Measurements from ENCODE around the gene TSPEAR.
"Not testable (repeated sequence)": the region's sequence is repeated elsewhere in the genome, so short reads cannot be mapped to it uniquely, and the experiment has no call there.

The TSPEAR gene

GRCh38 chr21:44614161-44614631 is 97.2 kb downstream of the TSPEAR start:
- no peaks in the 10 kb centered on the region for H3K36me3 ChIP-seq (ENCODE audit: control insufficient read depth in 5 of 5, insufficient read depth in 5 of 5, low read length in 5 of 5)
- no peak overlapping the region for H3K4me3 ChIP-seq (ENCODE audit: low read depth in 1 of 5, low read length in 5 of 5)
- H3K9me3 ChIP-seq (ENCODE audit: control insufficient read depth in 5 of 5, low read length in 5 of 5), result peaks cover 2 to 26% (median 20%) of the 10 kb centered on the region in 5 donors
- H3K4me1 ChIP-seq (ENCODE audit: control insufficient read depth in 5 of 5, insufficient read depth in 5 of 5, low read length in 5 of 5), result peaks cover 0 to 5% (median 3%) of the 10 kb centered on the region in 5 donors
- H3K27me3 ChIP-seq (ENCODE audit: control insufficient read depth in 5 of 5, insufficient read depth in 4 of 5, low read length in 5 of 5), result peaks cover 4 to 29% (median 21%) of the 10 kb centered on the region in 5 donors
- H3K27ac ChIP-seq (ENCODE audit: low read depth, low read length), result no peak overlapping the region
- no peak overlapping the region for H3K9ac ChIP-seq (ENCODE audit: low read length in 5 of 5)

DNA sequence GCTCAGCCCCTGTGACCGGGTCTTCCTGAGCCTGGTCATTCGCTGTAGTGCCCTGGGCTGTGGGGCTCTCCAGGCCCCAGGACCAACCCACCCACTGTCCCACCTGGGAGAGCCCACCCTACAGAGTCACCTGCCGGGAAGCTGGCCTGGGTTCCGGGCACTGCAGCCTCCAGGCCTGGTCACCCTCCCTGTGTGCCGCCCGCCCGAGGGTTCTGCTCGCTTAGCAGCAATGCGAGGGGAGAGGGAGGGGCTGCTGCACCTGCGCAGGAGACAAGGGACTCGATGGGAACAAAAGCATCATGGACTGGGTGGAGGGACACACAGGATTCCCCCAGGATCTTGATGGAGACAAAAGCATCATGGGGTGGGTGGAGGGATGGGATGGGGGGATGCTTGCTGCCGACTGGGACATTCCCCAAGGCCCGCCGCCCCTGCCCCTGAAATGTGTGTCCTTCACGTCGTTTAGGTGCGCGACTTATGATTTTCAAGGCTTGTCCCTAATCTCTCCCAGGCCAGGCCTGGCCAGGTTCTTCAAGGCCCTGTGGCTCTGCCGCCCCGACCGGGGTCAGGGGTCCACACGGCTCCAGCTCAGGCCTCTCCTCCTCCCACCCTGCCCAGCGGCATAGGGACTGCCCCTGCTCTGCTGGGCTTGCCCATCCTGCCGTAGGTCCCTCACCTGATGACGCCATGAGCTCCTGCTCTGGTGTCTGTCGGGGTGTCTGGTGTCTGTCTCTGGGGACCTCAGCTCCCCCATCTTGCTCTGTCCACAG is 97.8 kb downstream of the TSPEAR start:
- Histone ChIP-seq H3K27me3 (ENCODE audit: control insufficient read depth in 5 of 5, insufficient read depth in 4 of 5, low read length in 5 of 5) (peaks cover 4 to 29% (median 21%) of the 10 kb centered on the region in 5 donors), H3K27ac (ENCODE audit: low read depth, low read length) (no peak overlapping the region), H3K36me3 (ENCODE audit: control insufficient read depth in 5 of 5, insufficient read depth in 5 of 5, low read length in 5 of 5) (no peaks in the 10 kb centered on the region), H3K9ac (ENCODE audit: low read length in 5 of 5) (no peak overlapping the region), H3K4me3 (ENCODE audit: low read depth in 1 of 5, low read length in 5 of 5) (no peak overlapping the region), H3K9me3 (ENCODE audit: control insufficient read depth in 5 of 5, low read length in 5 of 5) (peaks cover 2 to 30% (median 22%) of the 10 kb centered on the region in 5 donors), H3K4me1 (ENCODE audit: control insufficient read depth in 5 of 5, insufficient read depth in 5 of 5, low read length in 5 of 5) (peaks cover 0 to under 1% (median 0%) of the 10 kb centered on the region in 5 donors)

GRCh38 chr21:44612669-44613229 is 98.6 kb downstream of the TSPEAR start:
- peaks cover 2 to 30% (median 22%) of the 10 kb centered on the region in 5 donors for H3K9me3 ChIP-seq (ENCODE audit: control insufficient read depth in 5 of 5, low read length in 5 of 5)
- H3K27me3 ChIP-seq (ENCODE audit: control insufficient read depth in 5 of 5, insufficient read depth in 4 of 5, low read length in 5 of 5), result peaks cover 4 to 29% (median 21%) of the 10 kb centered on the region in 5 donors
- H3K4me1 ChIP-seq (ENCODE audit: control insufficient read depth in 5 of 5, insufficient read depth in 5 of 5, low read length in 5 of 5), result no peaks in the 10 kb centered on the region
- H3K27ac ChIP-seq (ENCODE audit: low read depth, low read length), result no peak overlapping the region
- H3K9ac ChIP-seq (ENCODE audit: low read length in 5 of 5), result no peak overlapping the region
- H3K36me3 ChIP-seq (ENCODE audit: control insufficient read depth in 5 of 5, insufficient read depth in 5 of 5, low read length in 5 of 5), result no peaks in the 10 kb centered on the region
- no peak overlapping the region for H3K4me3 ChIP-seq (ENCODE audit: low read depth in 1 of 5, low read length in 5 of 5)

DNA sequence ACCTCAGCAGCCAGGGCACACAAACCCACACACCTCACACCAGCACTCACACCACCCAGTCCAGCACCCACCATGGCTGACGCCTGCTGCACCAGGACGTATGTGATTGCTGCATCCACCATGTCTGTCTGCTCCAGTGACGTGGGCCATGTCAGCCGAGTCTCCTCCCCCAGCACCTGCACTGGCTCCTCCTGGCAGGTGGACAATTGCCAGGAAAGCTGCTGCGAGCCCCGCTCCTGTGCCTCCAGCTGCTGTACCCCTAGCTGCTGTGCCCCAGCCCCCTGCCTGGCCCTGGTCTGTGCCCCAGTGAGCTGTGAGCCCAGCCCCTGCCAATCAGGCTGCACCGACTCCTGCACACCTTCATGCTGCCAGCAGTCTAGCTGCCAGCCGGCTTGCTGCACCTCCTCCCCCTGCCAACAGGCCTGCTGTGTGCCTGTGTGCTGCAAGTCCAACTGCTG is 99.3 kb downstream of the TSPEAR start, which contains the start of gene KRTAP10-8:
TSS of gene KRTAP10-8 (plus strand) at position 51 of the 458 bp plus-strand sequence. CDS start at position 73, 22 bp downstream.
- H3K9ac ChIP-seq (ENCODE audit: low read length in 5 of 5), result no peak within 1 kb of the TSS
- H3K27me3 ChIP-seq (ENCODE audit: control insufficient read depth in 5 of 5, insufficient read depth in 4 of 5, low read length in 5 of 5), result peaks cover 4 to 29% (median 21%) of the 10 kb centered on the region in 5 donors

GRCh38 chr21:44611551-44611950 is 99.8 kb downstream of the TSPEAR start:
- no peaks in the 10 kb centered on the region for H3K4me1 ChIP-seq (ENCODE audit: control insufficient read depth in 5 of 5, insufficient read depth in 5 of 5, low read length in 5 of 5)
- H3K9ac ChIP-seq (ENCODE audit: low read length in 5 of 5), result no peak overlapping the region
- no peaks in the 10 kb centered on the region for H3K36me3 ChIP-seq (ENCODE audit: control insufficient read depth in 5 of 5, insufficient read depth in 5 of 5, low read length in 5 of 5)
- peaks cover 4 to 29% (median 21%) of the 10 kb centered on the region in 5 donors for H3K27me3 ChIP-seq (ENCODE audit: control insufficient read depth in 5 of 5, insufficient read depth in 4 of 5, low read length in 5 of 5)
- peaks cover 2 to 30% (median 22%) of the 10 kb centered on the region in 5 donors for H3K9me3 ChIP-seq (ENCODE audit: control insufficient read depth in 5 of 5, low read length in 5 of 5)
- H3K4me3 ChIP-seq (ENCODE audit: low read depth in 1 of 5, low read length in 5 of 5), result no peak overlapping the region
- H3K27ac ChIP-seq (ENCODE audit: low read depth, low read length), result no peak overlapping the region

More for the DNA sequence above, 99.3 kb downstream of the TSPEAR start, which contains the start of gene KRTAP10-8:
- Histone ChIP-seq H3K9me3 (ENCODE audit: control insufficient read depth in 5 of 5, low read length in 5 of 5) (peaks cover 2 to 30% (median 22%) of the 10 kb centered on the region in 5 donors), H3K4me3 (ENCODE audit: low read depth in 1 of 5, low read length in 5 of 5) (no peak within 1 kb of the TSS), H3K27ac (ENCODE audit: low read depth, low read length) (no peak within 1 kb of the TSS), H3K36me3 (ENCODE audit: control insufficient read depth in 5 of 5, insufficient read depth in 5 of 5, low read length in 5 of 5) (no peaks in the 10 kb centered on the region), H3K4me1 (ENCODE audit: control insufficient read depth in 5 of 5, insufficient read depth in 5 of 5, low read length in 5 of 5) (no peaks in the 10 kb centered on the region)

DNA sequence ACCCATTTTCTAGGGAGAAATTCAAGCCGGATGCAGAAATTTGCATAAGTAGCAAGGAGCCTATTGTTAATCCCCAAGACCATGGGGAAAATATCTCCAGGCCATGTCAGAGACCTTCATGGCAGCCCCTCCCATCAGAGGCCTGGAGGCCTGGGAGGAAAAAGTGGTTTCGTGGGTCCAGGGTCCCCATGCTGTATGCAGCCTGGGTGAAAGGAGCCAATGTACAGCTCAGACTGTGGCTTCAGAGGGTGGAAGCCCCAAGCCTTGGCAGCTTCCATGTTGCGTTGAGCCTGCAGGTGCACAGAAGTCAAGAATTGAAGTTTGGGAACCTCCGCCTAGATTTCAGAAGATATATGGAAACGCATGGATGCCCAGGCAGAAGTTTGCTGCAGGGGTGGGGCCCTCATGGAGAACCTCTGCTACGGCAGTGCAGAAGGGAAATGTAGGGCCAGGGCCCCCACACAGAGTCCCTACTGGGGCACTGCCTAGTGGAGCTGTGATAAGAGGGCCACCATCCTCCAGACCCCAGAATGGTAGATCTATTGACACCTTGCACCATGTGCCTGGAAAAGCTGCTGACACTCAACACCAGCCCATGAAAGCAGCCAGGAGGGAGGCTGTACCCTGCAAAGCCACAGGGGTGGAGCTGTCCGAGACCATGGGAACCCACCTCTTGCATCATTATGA is 101.1 kb downstream of the TSPEAR start:
- H3K27ac ChIP-seq (ENCODE audit: low read depth, low read length); H3K4me1 ChIP-seq (ENCODE audit: control insufficient read depth in 5 of 5, insufficient read depth in 5 of 5, low read length in 5 of 5); H3K36me3 ChIP-seq (ENCODE audit: control insufficient read depth in 5 of 5, insufficient read depth in 5 of 5, low read length in 5 of 5); H3K4me3 ChIP-seq (ENCODE audit: low read depth in 1 of 5, low read length in 5 of 5); H3K9ac ChIP-seq (ENCODE audit: low read length in 5 of 5): not testable (repeated sequence)
- Histone ChIP-seq H3K27me3 (ENCODE audit: control insufficient read depth in 5 of 5, insufficient read depth in 4 of 5, low read length in 5 of 5) (peaks cover 0 to 21% (median 13%) of the 10 kb centered on the region in 5 donors), H3K9me3 (ENCODE audit: control insufficient read depth in 5 of 5, low read length in 5 of 5) (peaks cover 2 to 30% (median 22%) of the 10 kb centered on the region in 5 donors)

DNA sequence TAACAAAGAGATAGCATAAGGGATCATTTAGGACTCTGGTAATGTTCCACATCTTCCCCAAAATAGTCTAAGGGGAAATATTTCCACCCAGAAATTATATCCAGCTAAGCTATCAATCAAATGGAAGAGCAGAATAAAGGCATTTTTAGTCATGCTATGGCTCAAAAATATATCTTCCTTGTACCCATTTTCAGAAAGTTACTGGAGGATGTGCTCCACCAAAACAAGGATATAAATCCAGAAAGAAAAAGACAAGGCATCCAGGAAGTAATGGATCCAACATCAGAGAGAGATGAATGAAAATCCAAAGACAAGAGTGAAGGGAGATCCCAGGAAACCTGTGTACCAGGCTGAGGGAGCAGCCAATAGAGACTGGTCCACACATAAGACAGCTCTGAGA is 102.2 kb downstream of the TSPEAR start:
- no peak overlapping the region for H3K4me3 ChIP-seq (ENCODE audit: low read depth in 1 of 5, low read length in 5 of 5)
- H3K27me3 ChIP-seq (ENCODE audit: control insufficient read depth in 5 of 5, insufficient read depth in 4 of 5, low read length in 5 of 5), result peaks cover 0 to 19% (median 10%) of the 10 kb centered on the region in 5 donors
- no peak overlapping the region for H3K9ac ChIP-seq (ENCODE audit: low read length in 5 of 5)
- H3K4me1 ChIP-seq (ENCODE audit: control insufficient read depth in 5 of 5, insufficient read depth in 5 of 5, low read length in 5 of 5), result no peaks in the 10 kb centered on the region
- peaks cover 2 to 30% (median 22%) of the 10 kb centered on the region in 5 donors for H3K9me3 ChIP-seq (ENCODE audit: control insufficient read depth in 5 of 5, low read length in 5 of 5)
- no peaks in the 10 kb centered on the region for H3K36me3 ChIP-seq (ENCODE audit: control insufficient read depth in 5 of 5, insufficient read depth in 5 of 5, low read length in 5 of 5)
- H3K27ac ChIP-seq (ENCODE audit: low read depth, low read length), result no peak overlapping the region

DNA sequence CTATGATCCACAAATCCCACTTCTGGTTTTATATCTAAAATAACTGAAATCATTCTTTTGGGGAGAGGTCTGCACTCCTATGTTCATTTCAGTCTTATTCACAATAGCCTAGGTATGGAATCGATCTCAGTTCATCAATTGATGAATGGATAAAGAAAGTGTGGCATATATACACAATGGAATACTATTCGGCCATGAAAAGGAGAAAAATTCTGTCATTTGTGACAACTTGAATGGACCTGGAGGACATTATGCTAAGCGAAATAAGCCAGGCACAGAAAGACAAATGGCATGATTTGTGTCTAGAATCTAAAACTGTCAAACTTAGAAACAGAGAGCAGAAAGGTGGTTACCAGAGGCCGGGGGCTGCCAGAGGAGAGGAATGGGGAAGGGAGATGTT is 104.9 kb downstream of the TSPEAR start:
- peaks cover 2 to 25% (median 15%) of the 10 kb centered on the region in 5 donors for H3K9me3 ChIP-seq (ENCODE audit: control insufficient read depth in 5 of 5, low read length in 5 of 5)
- no peak overlapping the region for H3K9ac ChIP-seq (ENCODE audit: low read length in 5 of 5)
- H3K4me3 ChIP-seq (ENCODE audit: low read depth in 1 of 5, low read length in 5 of 5), result no peak overlapping the region
- H3K4me1 ChIP-seq (ENCODE audit: control insufficient read depth in 5 of 5, insufficient read depth in 5 of 5, low read length in 5 of 5), result no peaks in the 10 kb centered on the region
- H3K27ac ChIP-seq (ENCODE audit: low read depth, low read length), result no peak overlapping the region
- H3K27me3 ChIP-seq (ENCODE audit: control insufficient read depth in 5 of 5, insufficient read depth in 4 of 5, low read length in 5 of 5), result peaks cover 8 to 20% (median 13%) of the 10 kb centered on the region in 5 donors
- no peaks in the 10 kb centered on the region for H3K36me3 ChIP-seq (ENCODE audit: control insufficient read depth in 5 of 5, insufficient read depth in 5 of 5, low read length in 5 of 5)

DNA sequence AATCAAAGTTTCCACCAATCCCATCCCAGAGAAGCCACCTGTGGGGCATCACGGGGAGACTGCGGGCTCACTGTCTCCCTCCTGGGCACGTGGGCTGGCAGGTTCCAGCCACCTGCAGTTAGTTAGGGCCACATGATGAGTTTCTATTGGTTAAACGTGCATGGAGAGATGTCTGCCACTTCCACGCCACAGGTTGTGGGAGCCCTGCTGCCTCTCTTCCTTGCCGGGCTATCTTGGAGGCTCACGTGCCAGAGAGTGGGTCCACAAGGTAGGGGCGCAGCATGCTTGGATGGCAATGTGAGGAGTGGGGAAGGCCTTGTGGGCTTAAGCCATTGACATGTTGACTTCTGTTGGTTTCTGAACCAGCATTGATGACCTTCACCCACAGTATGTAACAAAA is 107.5 kb downstream of the TSPEAR start:
- Histone ChIP-seq H3K4me1 (ENCODE audit: control insufficient read depth in 5 of 5, insufficient read depth in 5 of 5, low read length in 5 of 5) (no peaks in the 10 kb centered on the region), H3K9me3 (ENCODE audit: control insufficient read depth in 5 of 5, low read length in 5 of 5) (peaks cover 0 to 5% (median 2%) of the 10 kb centered on the region in 5 donors), H3K4me3 (ENCODE audit: low read depth in 1 of 5, low read length in 5 of 5) (no peak overlapping the region), H3K36me3 (ENCODE audit: control insufficient read depth in 5 of 5, insufficient read depth in 5 of 5, low read length in 5 of 5) (no peaks in the 10 kb centered on the region), H3K27ac (ENCODE audit: low read depth, low read length) (no peak overlapping the region), H3K9ac (ENCODE audit: low read length in 5 of 5) (no peak overlapping the region), H3K27me3 (ENCODE audit: control insufficient read depth in 5 of 5, insufficient read depth in 4 of 5, low read length in 5 of 5) (peaks cover 9 to 36% (median 20%) of the 10 kb centered on the region in 5 donors)

All from subcutaneous abdominal adipose tissue (tissue), 5 donors.